HUES64 (cell line): ENCODE measurements around the gene CARD16. TPM values are rescaled to one million over a fixed set of nuclear protein-coding genes. Genes with fewer than 3 reads are reported as not detected.
"Not testable (repeated sequence)": the region's sequence is repeated elsewhere in the genome, so short reads cannot be mapped to it uniquely, and the experiment has no call there.

ENCODE experiments used
- H3K27ac ChIP-seq: 2 replicates; pipeline ENCODE4 v1.7.0; 2013; ENCODE audit warnings: low read depth, low read length, inconsistent platforms
- H3K27me3 ChIP-seq: 2 replicates; pipeline ENCODE4 v1.6.1; 2013; ENCODE audit warnings: mild to moderate bottlenecking, low read length; ENCODE audit not compliant: insufficient read depth
- H3K36me3 ChIP-seq: 2 replicates; pipeline ENCODE4 v1.6.1; 2013; ENCODE audit warnings: mild to moderate bottlenecking, low read length; ENCODE audit not compliant: insufficient read depth
- H3K4me1 ChIP-seq: 2 replicates; pipeline ENCODE4 v1.6.1; 2013; ENCODE audit warnings: mild to moderate bottlenecking, low read length, moderate library complexity; ENCODE audit not compliant: insufficient read depth
- H3K4me3 ChIP-seq: 2 replicates; pipeline ENCODE4 v1.5.1; 2013; ENCODE audit warnings: mild to moderate bottlenecking, low read length, moderate library complexity
- H3K9ac ChIP-seq: 2 replicates; pipeline ENCODE4 v1.6.1; 2013; ENCODE audit warnings: mild to moderate bottlenecking, low read depth, low read length
- H3K9me3 ChIP-seq: 2 replicates; pipeline ENCODE4 v1.6.1; 2013; ENCODE audit warnings: low read depth, low read length; ENCODE audit not compliant: insufficient read depth
- WGBS: fragments of 150-250, 120-280 bp; methylation state at CpG from one replicate; pipeline ENCODE4 v1.1.7; 2013; ENCODE audit warnings: missing lambda C conversion rate; 5-methylcytosine and 5-hydroxymethylcytosine counted together
- polyA plus RNA-seq, 2 experiments: library from polyadenylated mRNA; stranded (reverse); fragments of 50-300 nt; gene quantifications; one replicate each; pipeline ENCODE4 v1.2.3, GENCODE V29; 2013

CARD16 gene
- polyA plus RNA-seq (2013, experiment 1 of 2): not detected
- not detected for polyA plus RNA-seq (2013, experiment 2 of 2)

DNA sequence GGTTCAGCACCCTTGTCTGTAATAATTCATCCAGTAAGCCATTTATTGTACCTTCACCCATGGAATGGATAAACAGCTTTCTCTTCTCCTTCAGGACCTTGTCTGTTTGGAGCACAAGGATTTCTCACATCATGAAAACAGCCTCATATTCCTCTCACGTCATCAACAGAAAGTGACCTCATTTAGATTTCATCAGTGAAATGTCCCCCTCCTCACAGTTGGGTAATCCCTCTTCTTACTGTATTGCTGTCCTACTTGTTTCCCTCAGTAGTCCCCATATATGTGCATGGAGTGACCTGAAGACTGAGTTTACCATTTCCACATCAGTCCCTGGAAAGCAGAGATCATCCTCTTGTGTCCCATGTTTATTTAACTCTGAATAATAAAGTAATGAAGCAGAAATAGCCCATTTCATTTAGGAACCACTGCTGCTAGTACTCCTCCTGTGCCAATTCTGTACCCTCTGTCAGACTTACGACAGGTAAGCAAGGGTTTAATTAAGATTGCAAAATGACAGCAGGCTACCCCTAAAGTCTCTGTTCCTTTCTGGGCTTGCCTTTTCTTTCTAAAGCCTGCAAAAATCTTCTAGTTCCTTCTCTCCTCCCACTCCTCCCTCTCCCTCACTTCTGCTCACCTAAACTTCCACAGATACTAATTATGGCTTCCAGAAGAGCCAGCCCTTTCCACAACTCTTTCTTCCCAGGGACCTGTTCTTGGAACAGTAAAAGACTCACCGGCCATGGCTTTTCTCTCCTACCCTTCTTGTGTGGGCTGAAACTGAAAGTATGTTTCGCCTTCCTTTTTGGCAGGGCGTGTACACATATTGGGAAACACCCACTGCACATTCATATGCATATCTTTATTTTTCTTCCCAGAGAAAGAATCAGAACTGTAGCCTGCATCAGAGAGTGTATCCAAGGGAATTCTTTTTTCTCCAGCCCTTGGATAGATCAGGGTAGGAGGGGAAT is at the start of gene CARD16:
Gene CARD16 (minus strand): TSS at position 779 of the 968 bp plus-strand sequence. CDS start 38 bp downstream, at position 741.
- 96% methylated on average over 5 of the region's 5 CpGs for WGBS

GRCh38 chr11:105092256-105093239 is 47.4 kb upstream of the CARD16 start:
- Histone ChIP-seq H3K27ac (no peak overlapping the region), H3K36me3 (no peaks in the 10 kb centered on the region), H3K4me3 (no peak overlapping the region), H3K9me3 (no peaks in the 10 kb centered on the region), H3K4me1 (no peaks in the 10 kb centered on the region), H3K27me3 (no peaks in the 10 kb centered on the region), H3K9ac (no peak overlapping the region)
- WGBS: 91% methylated on average over 9 of the region's 9 CpGs

More for the DNA sequence above, at the start of gene CARD16:
- H3K4me1 ChIP-seq, H3K36me3 ChIP-seq, H3K27ac ChIP-seq, H3K4me3 ChIP-seq, H3K27me3 ChIP-seq, H3K9ac ChIP-seq, H3K9me3 ChIP-seq: not testable (repeated sequence)

DNA sequence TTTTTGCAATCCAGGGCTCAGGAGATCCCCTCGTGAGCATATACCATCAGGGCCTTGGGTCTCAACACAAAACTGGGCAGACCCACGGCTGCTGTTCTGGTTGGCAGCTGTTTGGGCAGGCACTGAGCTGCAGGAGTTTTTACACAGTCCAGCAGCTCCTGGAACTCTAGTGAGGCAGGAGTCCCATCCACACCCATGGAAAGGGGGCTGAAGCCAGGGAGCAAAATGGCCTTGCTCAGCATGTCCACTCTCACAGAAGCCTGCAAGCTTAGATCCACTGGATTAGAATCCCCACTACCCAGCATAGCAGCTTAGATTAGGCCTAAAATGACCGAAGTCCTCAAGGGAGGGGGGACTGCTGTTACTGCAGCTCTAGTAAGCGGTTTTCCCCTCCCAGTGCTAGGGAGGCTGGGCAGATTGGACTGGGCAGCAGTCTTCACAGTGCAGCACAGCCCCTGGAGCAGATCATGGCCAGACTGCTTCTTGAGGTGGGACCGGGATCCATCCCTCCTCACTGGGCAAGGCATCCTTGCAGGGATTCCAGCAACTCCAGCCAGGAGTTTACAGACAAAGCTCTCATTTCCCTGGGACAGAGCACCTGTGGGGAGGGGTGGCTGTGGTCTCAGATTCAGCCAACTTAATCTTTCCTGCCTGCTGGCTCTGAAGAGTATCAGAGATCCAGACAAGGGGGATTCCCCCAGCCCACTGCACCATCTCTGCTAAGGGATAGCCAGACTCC is 36.4 kb upstream of the CARD16 start:
- H3K4me1 ChIP-seq: peaks cover 13% of the 10 kb centered on the region; the same call in 1 of the 2 replicates
- H3K27me3 ChIP-seq: no peaks in the 10 kb centered on the region
- no peak overlapping the region for H3K9ac ChIP-seq
- 94% methylated on average over 5 of the region's 5 CpGs for WGBS
- H3K9me3 ChIP-seq: no peaks in the 10 kb centered on the region
- no peak overlapping the region for H3K4me3 ChIP-seq
- H3K27ac ChIP-seq: no peak overlapping the region
- no peaks in the 10 kb centered on the region for H3K36me3 ChIP-seq

GRCh38 chr11:105080171-105080906 is 35.2 kb upstream of the CARD16 start:
- H3K9me3 ChIP-seq, H3K27ac ChIP-seq, H3K9ac ChIP-seq, H3K27me3 ChIP-seq, H3K4me3 ChIP-seq, H3K36me3 ChIP-seq: not testable (repeated sequence)
- peaks cover 13% of the 10 kb centered on the region; the same call in 1 of the 2 replicates for H3K4me1 ChIP-seq
- WGBS: 85% methylated on average over 6 of the region's 6 CpGs

DNA sequence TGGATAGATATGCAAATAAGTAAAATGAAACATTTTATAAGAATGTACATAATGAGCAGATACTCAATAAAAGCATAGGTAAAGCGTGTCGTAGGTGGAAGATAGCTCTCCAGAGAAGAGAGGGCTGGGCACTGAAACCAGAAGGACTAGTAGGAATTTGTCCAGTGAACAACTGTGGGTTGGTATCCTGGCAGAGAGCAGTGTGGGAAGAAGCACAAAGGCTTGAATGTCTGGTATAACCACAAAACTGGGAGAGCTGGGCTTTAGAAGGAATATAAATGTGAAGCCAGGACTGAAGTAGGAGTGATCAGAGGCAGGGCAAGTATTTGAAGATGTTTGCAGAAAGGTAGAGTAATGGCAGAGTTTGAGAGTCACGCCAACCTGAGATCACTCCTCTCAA is 33.1 kb upstream of the CARD16 start:
- H3K9ac ChIP-seq: no peak overlapping the region
- H3K27me3 ChIP-seq: no peaks in the 10 kb centered on the region
- H3K36me3 ChIP-seq: no peaks in the 10 kb centered on the region
- H3K4me3 ChIP-seq: no peak overlapping the region
- H3K9me3 ChIP-seq: no peaks in the 10 kb centered on the region
- no peak overlapping the region for H3K27ac ChIP-seq
- H3K4me1 ChIP-seq: peaks cover 13% of the 10 kb centered on the region; the same call in 1 of the 2 replicates
- 96% methylated on average over 2 of the region's 3 CpGs for WGBS

DNA sequence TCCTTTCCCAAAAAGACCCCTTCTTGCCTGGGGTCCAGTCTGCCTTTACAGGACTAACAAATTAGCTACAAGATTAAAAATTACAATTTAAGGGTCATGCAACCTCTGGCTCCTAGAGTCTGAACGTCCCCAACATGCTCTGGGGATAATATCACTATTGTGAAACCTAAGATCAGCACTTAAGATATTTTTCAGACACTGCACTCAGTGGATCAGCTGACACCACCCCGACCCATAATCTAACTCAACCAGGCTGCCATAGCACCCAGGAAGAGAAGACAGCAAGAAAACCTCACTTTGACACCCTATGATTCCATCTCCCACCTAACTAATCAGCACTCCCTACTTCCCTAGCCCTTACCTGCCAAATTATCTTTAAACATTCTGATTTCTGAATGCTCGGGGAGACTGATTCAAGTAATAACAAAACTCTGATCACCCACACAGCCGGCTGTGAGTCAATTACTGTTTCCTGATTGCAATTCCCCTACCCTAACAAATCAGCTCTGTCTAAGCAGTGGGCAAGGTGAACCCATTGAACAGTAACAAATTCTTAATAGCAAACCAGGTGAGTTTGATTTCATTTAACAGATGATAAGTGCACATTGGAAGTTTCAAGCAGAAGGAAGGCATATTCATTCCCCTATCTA is 32.1 kb upstream of the CARD16 start:
- H3K9ac ChIP-seq, H3K4me1 ChIP-seq, H3K4me3 ChIP-seq, H3K27me3 ChIP-seq, H3K9me3 ChIP-seq, H3K36me3 ChIP-seq, H3K27ac ChIP-seq: not testable (repeated sequence)
- WGBS: 95% methylated on average over 4 of the region's 4 CpGs

- no peaks in the 10 kb centered on the region for H3K36me3 ChIP-seq
- H3K9me3 ChIP-seq: no peaks in the 10 kb centered on the region
- no peak overlapping the region for H3K27ac ChIP-seq
- no peaks in the 10 kb centered on the region for H3K27me3 ChIP-seq
- 90% methylated on average over 2 of the region's 2 CpGs for WGBS
- no peak overlapping the region for H3K9ac ChIP-seq
- H3K4me3 ChIP-seq: no peak overlapping the region
- no peaks in the 10 kb centered on the region for H3K4me1 ChIP-seq
Observed at GRCh38 chr11:105074166-105074530, 29.0 kb upstream of the CARD16 start.

- no peak overlapping the region for H3K27ac ChIP-seq
- no peaks in the 10 kb centered on the region for H3K9me3 ChIP-seq
- H3K9ac ChIP-seq: no peak overlapping the region
- no peak overlapping the region for H3K4me3 ChIP-seq
- H3K36me3 ChIP-seq: no peaks in the 10 kb centered on the region
- H3K4me1 ChIP-seq: no peaks in the 10 kb centered on the region
- no peaks in the 10 kb centered on the region for H3K27me3 ChIP-seq
- 80% methylated on average over 1 of the region's 1 CpG for WGBS
Observed at GRCh38 chr11:105073456-105074165, 28.5 kb upstream of the CARD16 start.

- not testable (repeated sequence) for H3K27ac ChIP-seq, H3K4me1 ChIP-seq, H3K9ac ChIP-seq, H3K4me3 ChIP-seq, H3K36me3 ChIP-seq, H3K9me3 ChIP-seq, H3K27me3 ChIP-seq
- 93% methylated on average over 1 of the region's 2 CpGs for WGBS
Observed at GRCh38 chr11:105072080-105072479, 26.9 kb upstream of the CARD16 start.
